NCI-H524 (cell line): ENCODE measurements around the gene SLC25A13.
"Not testable (repeated sequence)": the region's sequence is repeated elsewhere in the genome, so short reads cannot be mapped to it uniquely, and the experiment has no call there.

Experiments used
- DNase-seq, 2 experiments: peaks; one replicate each; lab custom pipeline; 2025; lab: John Stamatoyannopoulos, UW

SLC25A13 gene

GRCh38 chr7:96154506-96154905 is 167.4 kb downstream of the SLC25A13 start:
- not testable (repeated sequence) for DNase-seq

- DNase-seq = no peak
These were observed 169.2 kb downstream of the SLC25A13 start for GRCh38 chr7:96152706-96153105.

DNA sequence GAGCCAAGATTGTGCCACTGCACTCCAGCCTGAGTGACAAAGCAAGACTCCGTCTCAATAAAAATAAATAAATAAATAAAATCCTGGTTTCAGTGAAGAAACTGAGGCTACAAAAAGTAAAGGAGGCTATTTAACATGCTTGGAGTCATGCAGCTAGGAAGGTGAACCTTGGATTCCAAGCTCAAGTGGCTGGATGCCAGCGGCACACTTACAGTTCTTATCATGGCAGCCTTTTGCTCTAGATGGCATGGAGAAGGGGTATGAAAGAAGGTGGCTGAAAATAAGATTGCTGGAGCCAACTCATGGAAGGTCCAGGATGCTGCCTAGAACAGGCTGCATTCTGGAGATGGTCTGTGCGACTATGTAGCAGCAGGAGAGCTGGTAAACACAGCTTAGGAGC is 170.0 kb downstream of the SLC25A13 start:
- no peak for DNase-seq

GRCh38 chr7:96144260-96144526 is 177.7 kb downstream of the SLC25A13 start:
- no peak for DNase-seq

DNA sequence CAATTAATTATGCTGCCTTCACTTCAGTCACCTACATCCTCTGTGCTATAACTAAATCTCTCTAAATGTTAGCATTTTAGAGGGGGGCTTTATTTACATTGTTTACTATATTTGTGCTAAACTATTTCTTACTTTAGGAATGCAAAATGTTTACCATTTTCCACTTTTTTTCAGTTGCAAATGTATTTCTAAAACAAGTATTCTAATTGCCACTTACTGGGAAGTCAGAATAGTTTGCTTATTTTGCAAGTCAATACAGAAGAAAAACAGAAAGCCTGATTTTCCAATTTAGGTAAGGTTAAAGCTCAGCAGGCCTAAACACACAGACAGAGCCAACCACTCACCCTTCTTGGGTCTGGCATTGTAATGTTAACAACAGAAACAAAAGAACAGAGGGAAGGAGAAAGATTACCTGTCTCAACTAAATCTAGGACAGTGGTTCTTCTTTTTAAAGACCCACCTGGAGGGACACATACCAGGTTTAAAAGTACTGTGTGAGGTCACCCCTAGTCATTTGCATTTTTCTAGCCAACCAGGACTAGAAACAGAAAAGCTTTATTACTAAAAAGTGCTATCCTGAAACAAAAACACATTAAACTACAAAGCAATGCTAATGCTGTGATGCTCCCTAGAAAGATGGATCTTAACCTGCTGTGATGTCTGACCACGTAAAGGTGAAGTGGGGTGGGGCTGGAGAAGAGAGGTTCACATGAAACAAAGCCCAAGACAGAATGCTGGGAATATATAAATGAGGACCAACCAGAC is 178.2 kb downstream of the SLC25A13 start:
- DNase-seq = no peak

DNA sequence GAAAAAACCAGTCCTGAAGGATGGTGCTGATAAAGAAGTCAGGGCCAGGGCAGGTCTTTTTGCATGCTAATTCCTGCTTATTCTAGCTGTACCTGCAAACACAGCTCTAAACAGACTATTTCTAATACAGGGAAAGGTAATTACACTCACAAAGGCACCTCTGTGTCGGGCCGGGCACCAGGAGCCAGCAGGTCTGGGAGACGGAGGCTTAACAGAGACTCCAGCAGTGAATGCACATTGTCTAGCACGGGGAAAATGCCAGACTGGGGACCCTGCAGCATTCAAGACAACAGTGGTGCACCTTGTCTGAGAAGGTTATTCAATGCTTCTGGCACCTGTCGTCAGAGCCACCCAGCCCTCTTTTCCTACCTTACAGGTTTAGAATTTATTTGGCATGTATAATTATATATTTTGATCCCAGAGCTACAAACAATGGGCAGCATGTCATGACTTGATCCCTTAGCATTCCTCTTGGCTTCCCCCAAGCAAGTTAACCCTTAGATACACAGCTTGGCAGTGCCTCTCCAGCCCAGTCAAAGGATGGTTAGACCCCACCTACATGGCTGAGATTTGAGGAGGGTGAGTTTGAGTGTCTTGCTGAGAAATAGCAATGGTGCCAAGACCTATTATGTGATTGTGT is 185.2 kb downstream of the SLC25A13 start:
- no peak for DNase-seq

GRCh38 chr7:96135241-96135640 is 186.7 kb downstream of the SLC25A13 start:
- no peak for DNase-seq

DNA sequence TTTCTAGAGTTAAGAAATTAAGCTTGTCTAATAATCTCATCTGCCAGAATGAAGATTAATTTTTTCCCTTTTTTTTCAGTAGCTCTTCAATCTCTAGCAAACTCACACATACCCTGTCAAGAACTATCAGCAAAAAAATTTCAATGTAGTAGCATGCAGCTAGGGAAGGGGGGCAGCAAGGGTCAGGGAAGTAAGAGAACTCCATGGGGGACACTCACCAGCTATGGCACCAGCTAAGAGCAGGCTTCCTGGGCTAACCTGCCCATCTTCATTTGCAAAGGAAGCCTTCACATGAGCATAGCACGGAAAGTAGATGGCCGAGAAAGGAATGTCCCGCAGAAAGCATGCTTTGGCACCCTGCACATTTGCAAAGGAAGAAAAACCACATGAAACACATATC is 190.4 kb downstream of the SLC25A13 start:
- DNase-seq = peak in 1 of 2 experiments; percentile 8

- DNase-seq = no peak
These were observed 194.2 kb downstream of the SLC25A13 start for GRCh38 chr7:96127746-96128145.

DNA sequence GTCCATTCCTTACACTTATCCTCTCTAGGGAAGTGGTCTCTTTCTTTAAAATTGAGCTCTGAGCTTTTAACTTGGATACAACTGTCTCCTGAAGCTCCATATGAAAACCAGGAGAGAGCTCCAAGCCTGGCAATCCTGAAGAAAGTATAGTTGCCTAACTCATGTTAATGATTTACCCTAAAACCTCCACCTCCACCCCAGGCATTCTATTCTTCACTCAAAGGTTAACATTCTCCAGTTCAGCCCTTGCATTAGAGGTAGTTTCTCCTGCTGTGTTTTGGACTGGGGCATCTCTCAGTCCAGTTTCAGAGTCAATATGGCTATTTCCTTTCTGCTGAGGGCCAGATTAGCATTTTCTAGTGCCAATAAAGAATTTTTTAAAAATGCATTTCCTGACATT is 195.5 kb downstream of the SLC25A13 start:
- DNase-seq = no peak

- DNase-seq = no peak
These were observed 199.2 kb downstream of the SLC25A13 start for GRCh38 chr7:96122746-96123145.

DNA sequence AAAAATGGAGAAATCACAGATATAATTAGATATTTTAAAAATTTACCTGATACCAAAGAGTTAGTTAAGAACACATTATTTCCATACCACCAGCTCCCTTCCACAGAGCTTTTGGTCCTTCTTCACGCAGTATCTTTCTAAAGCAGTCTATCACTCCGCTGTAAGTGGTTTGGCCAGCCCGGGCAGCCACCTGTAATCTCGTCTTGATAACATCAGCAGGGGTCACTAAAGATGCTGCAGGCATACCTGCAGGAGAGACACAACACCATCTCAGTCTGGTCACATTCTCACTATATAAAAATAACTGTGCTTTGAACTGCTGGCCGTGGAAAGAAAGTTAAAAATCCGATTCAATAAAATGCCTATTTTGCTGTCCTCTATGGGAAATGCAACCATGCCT is 200.1 kb downstream of the SLC25A13 start:
- no peak for DNase-seq

- no peak for DNase-seq
These were observed 201.3 kb downstream of the SLC25A13 start for GRCh38 chr7:96120445-96121225.

GRCh38 chr7:96118449-96119001 is 203.4 kb downstream of the SLC25A13 start:
- DNase-seq = no peak

DNA sequence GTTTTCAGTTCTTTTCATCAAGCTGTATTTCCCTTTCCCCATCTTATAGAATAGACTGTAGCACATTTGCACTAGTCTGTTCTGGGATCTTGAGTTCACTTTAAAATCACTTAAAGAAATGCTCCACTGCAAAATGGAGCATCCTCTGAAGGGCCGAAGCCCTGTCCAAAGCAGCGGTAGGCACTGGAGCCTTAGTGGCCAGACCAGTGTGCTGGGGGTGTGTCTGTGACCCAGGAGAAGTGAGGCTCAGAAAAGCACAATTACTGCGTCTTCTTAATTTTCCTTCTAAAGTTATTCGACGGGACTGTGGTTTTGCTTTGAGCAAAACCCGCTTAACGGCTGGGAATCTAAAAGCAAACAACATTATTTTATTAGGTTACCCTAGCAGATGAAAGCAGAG is 205.7 kb downstream of the SLC25A13 start:
- no peak for DNase-seq

DNA sequence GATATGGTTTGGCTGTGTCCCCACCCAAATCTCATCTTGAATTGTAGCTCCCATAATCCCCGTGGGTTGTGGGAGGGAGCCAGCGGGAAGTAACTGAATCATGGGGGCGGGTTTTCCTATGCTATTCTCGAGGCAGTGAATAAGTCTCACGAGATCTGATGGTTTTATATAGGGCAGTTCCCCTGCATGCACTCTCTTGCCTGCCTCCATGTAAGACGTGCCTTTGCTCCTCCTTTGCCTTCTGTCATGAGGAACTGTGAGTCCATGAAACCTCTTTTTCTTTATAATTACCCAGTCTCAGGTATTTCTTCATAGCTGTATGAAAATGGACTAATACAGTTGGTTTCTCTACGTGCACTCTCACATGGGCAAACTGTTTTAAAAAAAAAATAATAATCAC is 207.7 kb downstream of the SLC25A13 start:
- DNase-seq = no peak

- DNase-seq = no peak
These were observed 210.5 kb downstream of the SLC25A13 start for GRCh38 chr7:96111405-96111804.

DNA sequence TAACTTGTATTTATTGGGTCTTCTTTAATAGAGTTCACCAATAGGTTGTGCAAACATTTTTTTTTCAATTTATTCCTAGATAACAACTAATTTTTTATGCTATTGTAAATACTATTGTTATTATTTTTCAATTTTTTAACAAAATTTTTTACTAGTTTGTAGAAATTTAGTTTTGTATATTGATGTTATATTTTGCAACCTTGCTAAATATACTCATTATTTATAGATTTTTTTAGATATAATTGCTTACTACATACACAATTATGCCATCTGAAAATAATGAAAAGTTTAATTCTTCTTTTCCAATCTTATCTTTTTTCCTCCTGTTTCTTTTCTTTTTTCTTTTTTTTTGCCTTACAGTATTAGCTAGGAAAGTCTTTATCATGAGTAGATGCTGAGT is 216.9 kb downstream of the SLC25A13 start:
- no peak for DNase-seq

DNA sequence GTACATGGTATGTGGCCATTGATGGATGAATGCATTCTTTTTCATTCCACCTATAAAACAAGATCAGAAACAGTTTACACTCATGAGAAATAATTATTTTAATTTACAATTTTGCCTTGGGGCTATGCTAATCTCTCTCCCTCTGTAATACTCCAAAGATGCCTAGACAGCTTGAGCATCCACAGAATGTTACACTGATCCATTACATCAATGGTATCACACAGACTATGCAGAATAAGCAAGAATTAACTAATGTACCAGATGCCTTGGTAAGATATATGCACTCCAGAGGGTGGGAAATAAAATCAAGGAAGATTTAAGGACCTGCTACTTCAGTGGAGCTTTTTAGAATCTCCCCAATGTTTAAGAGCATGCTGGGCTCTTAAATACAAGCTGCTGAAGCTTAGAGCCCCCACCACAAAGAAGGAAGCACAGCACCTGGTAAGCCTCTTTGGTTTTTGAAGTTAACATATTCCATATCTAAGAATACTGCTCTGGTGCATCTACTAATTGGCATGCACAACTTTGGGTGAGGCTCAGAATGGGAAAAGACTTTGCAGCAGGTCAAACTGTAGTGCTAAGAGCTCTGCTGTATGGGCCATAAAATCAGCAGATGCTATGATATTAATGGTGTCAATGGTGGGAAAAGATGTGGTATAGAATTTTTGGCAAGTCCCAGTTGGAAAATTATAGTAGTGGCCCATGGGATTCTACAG is 219.6 kb downstream of the SLC25A13 start:
- peak in 1 of 2 experiments; percentile 2 for DNase-seq

GRCh38 chr7:96100737-96101136 is 221.2 kb downstream of the SLC25A13 start:
- no peak for DNase-seq

DNA sequence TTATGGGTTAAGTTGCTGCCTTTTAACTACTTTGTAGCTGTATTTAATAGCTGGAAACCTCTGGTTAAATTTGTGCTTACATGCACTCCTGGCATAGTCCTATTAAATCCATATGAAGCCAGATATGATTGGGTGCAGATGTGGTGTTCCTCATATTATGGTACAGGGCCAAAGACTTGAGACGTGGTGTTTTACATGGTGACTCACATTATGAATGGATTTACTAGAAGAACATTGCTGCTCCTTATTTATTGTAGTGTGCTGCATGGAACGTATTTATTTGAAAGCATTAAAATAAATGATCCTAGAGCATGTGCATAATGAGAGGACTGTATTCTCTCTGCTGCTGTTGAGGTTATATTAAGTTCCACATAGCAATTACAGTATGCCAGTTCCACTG is 224.1 kb downstream of the SLC25A13 start:
- DNase-seq = no peak

DNA sequence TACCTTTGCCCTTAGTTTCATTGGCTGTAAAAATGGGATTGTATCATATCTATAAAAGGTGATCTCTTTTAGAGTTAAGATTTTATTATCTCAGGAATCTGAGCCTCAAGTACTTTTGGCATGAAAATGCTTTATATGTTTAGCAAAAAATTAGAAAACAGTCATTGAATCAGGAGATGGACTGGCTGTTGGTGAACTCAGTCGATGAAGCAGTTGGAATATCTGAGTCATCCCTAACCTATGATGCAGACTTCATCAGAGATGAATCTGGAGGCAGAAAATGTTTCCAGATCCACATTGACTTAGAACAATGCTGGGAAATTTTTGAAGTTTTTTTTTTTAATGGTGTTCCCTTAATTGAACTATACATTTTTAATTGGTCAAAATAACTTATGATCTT is 228.5 kb downstream of the SLC25A13 start:
- no peak for DNase-seq
